HUDEP-2 (cell line): ENCODE data around the gene VASN.
"Not testable (repeated sequence)": the region's sequence is repeated elsewhere in the genome, so short reads cannot be mapped to it uniquely, and the experiment has no call there.

Experiments used
- DNase-seq, 76 experiments: peaks; one replicate each; lab custom pipeline; 2025; ENCODE audit not compliant: unreplicated experiment in 76 of 76; lab: John Stamatoyannopoulos, UW

The VASN gene

DNA sequence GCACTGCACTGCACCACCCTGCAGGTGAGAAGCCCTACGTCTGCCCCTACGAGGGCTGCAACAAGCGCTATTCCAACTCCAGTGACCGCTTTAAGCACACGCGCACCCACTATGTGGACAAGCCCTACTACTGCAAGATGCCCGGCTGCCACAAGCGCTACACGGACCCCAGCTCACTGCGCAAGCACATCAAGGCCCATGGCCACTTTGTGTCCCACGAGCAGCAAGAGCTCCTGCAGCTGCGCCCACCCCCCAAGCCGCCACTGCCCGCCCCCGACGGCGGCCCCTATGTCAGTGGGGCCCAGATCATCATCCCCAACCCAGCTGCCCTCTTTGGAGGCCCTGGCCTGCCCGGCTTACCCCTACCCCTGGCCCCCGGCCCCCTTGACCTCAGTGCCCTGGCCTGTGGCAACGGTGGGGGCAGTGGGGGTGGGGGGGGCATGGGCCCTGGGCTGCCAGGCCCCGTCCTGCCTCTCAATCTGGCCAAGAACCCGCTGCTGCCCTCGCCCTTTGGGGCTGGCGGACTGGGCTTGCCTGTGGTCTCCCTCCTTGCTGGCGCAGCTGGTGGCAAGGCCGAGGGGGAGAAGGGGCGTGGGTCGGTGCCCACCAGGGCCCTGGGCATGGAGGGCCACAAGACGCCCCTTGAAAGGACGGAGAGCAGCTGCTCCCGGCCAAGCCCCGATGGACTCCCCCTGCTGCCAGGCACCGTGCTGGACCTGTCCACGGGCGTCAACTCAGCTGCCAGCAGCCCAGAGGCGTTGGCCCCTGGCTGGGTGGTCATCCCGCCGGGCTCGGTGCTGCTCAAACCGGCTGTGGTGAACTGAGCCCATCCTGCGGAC lies 34.7 kb upstream of the VASN start:
- DNase-seq: no peak

DNA sequence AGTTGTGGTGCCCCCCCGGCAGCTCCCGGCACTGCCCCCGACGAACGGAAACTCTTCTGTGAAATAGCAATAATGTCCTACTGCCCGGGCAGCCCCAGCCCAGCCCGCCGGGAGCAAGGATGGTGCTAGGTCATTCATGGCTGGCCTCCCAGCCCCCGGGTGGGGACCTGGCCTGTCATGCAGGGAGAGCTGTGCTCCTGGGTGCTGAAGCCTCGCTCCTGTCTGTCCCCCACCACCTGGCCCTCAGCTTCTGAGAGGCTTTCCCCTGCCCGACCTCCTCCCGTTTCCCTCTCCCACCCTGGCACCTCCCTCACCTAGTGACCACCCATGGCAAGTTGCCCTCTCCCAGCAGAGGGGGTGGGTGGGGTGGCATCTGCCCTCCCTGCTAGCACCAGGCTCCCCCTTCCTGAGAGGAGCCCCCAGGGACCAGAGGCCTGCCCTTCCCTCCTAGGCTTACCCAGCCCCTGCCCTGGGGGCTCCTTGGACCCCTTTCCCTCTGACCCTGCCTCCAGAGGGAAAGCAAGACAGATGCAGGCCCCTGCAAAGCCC lies 34.0 kb upstream of the VASN start:
- no peak for DNase-seq

DNA sequence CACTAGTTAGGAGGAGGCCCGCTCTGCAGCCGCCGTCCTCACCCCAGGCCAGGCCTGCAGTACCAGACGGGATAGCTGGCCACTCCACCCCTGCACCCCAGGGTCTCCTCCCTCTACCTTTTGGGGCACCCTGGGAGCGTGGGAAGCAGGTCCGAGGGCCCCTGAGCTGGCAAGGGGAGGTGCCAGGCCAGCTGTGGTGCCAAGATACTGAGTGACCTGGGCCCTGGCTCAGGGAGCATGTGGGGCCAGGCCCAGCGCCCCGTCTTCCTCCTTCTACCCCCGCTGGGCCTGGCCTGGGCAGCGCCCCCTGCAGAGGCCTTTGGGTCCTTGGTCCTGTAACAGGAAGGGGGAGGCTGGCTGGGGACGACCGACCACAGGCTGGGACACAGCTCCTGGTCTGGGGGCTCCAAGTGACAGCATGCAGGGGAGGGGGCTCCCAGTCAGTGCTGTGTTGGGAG lies 33.5 kb upstream of the VASN start:
- no peak for DNase-seq

DNA sequence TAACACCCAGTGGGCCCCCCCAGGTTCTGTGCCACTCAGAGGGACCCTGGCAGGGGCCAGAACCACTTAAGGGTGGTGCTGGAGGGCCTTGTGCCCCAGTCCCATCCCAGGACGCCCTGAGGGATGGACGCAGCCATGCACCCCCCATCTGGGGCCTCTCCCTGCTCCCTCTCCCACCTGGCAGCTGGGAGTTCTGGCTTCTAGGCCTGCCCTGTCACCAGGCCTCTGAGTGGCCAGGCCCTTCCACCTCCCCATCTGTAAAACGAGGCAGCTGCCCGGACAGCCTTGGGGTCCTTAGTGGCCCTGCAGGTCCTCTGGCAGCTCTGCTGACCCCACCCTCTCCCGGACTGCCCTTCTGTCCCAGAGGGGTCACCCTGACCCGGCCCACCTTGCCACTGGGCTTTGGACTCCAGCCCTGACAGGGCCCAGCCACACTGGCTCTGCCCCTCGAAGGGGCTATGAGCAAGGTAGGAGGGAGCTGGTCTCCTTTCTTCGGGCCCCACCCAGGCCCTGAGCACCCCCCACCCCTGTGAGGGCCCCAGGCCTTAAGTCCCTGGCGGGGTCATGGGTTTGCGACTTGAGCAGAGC lies 32.8 kb upstream of the VASN start:
- no peak for DNase-seq

DNA sequence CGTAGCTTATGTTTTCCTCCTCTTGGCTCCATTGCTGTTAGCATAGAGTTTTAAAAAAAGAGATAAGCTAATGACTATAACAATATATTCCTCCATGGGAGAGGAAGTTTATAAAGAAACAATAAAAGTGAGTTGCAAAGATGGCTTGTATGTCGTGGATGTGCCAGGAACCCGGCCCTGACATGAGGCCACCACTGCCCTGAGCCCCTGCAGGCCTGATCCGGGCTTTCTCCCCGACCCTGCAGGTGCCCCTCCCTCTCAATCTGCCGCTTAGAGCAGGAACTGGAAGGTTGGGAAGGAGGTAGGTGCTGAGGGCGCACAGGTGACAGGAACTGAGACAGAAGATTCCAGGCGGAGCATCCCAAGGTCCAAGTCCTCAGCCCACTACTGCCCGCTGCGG lies 32.2 kb upstream of the VASN start:
- DNase-seq: no peak

DNA sequence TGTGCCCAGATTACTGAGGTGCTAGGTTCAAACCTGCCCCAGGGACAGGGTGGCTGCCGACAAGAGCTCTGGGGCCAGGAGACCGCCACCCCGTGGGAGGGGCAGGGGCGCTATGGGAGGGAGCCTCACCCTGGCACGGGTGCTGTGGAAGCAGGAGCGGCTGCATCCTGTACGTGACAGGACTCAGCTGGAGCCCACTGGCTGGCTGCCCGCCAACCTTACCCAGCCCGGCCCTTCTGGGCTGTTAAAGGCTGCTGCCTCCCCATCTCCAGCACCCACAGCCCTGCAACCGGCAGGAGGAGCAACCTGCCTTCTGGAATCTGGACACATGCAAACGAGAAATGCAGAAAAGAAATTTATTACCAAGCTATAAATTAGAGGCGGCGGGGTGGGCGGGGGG lies 31.7 kb upstream of the VASN start:
- DNase-seq: peak in 7 of 76 experiments; percentile 6 to 15 (median 10)

DNA sequence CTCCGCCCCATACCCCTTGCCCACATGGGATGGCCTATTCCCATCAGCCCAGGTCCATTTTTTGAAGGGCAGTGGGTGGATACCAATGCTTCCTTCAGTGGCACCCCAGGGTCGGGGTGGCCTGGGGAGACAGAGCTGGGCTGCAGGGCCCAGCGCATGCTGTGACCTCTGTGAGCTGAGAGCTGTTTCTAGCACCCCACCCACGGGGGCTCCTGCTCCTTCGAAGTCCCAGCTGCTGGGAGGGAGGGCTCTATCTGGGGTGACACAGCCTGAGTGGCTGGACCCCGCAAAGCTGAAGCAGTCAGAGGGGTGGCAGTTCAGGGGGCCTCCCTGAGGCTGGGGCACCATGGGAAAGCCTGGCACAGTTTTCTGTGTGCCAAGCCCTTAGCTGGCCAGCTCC lies 31.2 kb upstream of the VASN start:
- no peak for DNase-seq

DNA sequence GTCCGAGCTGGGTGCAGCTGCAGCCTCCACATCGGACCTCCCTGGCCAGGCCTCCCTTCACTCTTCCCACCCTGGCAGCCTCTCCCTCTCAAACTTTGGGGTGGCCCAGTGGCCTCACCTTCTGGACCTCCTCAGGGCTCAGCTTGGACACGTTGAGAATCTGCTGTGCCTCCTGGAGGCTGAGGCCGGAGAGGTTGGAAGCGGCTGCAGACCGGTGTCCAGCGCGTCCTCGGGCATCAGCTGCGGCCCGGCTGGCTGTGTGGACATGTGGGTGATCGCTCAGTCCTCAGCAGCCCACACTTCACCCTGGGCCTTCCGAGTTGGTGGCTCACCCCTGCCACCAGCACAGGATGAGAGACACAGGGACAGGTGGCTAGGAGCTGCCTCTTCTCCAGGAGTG lies 30.4 kb upstream of the VASN start:
- no peak for DNase-seq

DNA sequence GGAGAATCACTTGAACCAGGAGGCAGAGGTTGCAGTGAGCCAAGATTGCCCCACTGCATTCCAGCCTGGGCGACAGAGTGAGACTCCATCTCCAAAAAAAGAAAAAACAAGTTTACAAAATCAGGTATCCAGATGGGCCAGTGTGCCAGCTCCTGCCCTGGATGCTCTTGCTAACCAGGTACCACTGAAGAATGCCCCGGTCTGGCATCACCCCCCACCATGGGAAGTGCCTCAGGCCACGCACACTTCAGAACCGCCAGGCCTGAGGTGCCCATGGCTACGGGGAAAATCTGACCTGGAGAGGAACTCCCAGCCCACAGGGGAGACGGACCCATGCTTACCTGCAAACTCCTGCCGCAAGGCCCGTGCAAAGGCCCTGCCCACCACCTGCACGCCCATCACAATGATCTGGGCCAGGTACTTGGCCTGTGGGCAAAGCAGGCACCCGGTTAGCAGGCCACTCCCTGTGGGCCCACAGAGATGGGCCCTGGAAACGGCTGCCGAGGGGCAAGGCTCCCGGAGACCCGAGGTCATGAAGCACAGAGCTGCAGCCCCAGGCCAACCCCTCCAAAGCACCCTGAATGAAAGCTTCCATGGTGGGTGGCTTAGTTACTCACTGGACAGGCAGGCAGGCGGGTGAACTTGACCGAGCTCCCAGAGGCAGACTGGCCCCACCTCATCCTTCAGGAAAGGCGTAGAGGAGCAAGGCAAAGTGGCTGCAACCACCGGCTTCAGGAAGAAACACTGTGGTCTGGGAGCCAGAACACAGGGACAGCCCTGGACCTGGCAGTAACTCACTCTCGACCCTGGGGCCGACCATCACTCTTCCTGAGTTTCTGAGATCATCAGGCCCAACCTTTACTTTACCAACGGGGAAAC lies 28.5 kb upstream of the VASN start:
- DNase-seq: no peak

DNA sequence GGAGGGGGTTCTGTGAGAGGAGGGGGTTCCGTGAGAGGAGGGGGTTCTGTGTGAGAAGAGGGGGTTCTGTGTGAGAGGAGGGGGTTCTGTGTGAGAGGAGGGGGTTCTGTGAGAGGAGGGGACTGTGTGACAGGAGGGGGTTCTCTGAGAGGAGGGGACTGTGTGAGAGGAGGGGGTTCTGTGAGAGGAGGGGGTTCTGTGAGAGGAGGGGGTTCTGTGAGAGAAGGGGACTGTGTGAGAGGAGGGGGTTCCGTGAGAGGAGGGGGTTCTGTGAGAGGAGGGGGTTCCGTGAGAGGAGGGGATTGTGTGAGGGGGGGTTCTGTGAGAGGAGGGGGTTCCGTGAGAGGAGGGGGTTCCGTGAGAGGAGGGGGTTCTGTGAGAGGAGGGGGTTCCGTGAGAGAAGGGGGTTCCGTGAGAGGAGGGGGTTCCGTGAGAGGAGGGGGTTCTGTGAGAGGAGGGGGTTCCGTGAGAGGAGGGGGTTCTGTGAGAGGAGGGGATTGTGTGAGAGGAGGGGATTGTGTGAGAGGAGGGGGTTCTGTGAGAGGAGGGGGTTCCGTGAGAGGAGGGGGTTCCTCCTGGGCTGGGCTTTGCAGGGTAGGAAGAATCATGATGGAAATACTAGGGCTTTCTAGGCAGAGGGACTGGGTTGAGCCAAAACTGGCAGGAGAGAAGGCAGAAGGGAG lies 27.2 kb upstream of the VASN start:
- not testable (repeated sequence) for DNase-seq

DNA sequence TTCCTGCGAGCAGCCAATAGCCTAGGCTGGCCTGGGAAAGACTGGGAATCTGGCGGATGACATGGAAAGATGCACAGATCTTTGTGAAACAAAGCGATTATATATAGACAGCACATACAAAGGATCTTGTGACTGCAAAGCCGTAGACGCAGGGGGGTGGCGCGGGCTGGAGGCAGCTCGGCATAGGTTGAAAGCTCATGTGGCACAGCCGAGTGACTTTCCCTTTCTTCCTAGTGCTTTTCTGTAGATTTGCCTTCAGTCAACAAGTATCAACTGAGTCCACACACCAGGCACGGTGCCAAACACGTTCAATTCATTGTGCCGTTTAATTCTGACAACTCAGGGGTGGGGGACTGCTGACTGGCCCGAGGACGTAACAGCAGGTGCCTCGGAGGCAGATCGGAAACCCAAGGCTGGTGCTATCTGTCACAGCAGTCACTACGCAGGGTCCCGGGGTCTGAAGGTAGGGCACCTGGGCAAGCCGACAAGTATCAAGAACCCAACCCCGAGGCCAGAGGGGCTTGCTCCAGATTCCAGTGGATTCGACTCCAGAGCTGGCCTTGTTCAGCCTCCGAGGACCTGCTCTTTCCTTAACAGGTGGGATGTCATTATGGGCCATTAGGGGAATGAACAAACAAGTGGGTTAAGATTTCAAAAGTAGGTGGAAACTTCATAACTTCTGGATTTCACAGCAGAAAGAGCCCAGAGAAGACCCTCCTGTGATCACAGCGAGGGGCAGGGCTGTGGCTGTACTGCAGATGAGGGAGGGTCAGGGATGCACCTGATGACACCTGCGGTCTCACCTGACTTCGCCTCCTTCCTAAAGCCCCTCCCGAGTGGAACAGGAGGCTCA lies 26.4 kb upstream of the VASN start:
- no peak for DNase-seq

DNA sequence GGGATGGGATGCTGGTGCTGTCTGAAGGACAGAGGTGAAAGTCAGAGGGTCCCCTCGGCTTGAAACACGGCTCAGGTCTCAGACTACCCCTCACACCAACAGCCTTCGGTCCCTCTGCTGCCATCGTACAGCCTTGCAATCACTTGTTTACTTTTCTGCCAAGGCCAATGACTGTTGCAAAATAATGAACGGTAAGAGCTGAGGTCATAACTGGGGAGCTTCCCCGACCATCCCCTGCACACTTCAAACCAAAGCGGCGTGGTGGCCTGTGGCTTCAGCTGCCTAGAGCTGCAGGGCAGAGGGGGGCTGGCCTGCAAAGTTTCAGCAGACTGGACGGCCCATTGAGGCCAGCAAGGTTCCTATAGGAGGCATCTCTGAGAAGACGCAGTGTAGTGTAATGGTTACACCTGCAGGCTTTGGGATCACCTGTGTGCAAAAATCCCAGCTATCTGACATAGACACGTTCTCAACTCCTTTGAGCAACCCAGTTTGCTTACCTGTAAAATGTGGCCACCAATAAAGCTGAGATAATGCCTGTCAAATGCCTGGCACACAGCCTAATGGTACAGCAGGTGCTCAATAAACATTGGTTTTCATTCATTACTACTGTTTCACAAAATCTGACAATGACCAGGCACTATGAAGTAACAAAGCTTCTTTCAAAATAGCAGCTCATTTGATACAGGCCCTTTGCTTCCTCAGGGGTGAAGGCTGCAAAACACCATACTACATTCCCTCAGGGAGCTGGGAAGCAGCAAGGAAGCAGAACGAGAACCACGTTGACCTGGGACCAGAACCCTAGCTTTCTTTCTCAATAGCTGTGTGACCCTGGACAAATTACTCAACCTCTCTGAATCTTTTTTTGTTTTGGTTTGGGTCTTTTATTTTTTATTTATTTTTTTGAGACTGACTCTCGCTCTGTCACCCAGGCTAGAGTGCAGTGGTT lies 25.5 kb upstream of the VASN start:
- no peak for DNase-seq

DNA sequence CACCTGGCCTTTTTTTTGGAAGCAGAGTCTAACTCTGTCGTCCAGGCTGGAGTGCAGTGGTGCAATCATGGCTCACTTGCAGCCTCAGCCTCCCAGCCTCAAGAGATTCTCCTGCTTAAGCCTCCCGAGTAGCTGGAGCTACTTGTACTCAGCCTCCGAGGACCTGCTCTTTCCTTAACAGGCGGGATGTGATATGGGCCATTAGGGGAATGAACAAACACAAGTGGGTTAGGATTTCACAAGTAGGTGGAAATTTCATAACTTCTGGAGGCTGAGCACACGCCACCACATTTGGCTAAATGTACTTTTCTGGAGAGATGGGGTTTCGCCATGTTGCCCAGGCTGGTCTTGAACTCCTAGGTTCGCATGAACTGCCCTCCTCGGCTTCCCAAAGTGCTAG lies 24.6 kb upstream of the VASN start:
- DNase-seq: no peak

DNA sequence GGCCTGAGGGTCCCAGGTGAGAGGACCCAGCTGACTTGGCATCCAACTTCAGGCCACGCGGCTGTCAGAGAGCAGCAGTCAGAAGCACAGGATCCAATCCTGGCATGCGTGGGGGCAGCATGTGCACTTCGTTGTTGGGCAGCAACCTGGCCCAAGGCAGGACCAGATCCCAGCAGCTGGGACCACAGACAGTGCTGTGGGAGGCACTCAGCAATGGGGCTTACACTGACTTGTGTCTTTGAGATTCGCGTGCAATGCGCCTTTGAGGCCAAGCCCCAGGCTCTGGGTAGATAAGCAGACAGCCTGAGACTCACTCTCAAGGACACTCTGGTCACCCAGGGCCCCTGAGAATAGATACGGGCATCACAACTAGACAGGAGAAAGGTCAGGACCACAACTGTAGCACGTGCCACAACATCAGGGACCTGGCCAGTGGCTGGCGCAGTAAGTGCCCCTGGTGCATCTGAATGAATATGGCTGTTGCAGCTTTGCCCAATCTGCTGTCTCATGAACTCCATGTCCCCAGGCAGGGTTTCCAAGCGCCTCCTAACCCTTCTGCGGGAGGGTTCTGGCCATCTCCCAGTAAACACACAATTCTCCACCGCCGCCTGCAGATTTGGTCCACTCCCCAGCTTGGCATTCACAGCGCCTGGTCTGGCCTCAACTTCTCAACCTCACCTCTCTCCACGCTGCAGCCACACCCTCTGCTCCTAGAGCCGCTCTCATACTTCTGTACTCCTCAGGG lies 23.7 kb upstream of the VASN start:
- peak in 72 of 76 experiments; percentile 46 to 92 (median 72) for DNase-seq

DNA sequence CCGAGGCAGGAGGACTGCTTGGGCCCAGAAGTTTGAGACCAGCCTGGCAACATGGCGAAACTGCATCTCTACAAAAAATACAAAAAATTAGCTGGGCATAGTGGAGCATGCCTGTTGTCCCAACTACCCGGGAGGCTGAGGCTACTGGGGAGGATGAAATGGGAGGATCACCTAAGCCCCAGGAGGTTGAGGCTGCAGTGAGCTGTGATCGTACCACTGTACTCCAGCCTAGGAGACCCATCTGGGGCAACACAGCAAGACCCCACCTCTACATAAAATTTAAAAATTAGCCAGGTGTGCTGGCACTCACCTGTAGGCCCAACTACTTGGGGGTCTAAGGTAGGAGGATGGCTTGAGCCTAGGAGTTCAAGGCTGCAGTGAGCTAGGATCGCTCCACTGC lies 22.3 kb upstream of the VASN start:
- no peak for DNase-seq

DNA sequence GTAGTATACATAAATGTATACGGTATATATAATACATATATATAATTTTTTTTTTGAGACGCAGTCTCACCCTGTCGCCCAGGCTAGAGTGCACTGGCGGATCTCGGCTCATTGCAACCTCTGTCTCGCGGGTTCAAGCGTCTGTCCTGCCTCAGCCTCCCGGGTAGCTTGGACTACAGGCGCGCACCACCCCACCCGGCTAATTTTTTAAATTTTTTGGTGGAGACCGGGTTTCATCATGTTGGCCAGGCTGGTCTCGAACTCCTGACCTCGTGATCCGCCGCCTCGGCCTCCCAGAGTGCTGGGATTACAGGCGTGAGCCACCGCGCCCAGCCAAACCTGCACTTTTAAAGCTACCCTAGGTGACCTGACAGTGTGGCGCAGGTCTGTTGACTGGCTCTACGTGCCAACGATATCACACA lies 21.3 kb upstream of the VASN start:
- DNase-seq: peak in 4 of 76 experiments; percentile 22 to 45 (median 28)

DNA sequence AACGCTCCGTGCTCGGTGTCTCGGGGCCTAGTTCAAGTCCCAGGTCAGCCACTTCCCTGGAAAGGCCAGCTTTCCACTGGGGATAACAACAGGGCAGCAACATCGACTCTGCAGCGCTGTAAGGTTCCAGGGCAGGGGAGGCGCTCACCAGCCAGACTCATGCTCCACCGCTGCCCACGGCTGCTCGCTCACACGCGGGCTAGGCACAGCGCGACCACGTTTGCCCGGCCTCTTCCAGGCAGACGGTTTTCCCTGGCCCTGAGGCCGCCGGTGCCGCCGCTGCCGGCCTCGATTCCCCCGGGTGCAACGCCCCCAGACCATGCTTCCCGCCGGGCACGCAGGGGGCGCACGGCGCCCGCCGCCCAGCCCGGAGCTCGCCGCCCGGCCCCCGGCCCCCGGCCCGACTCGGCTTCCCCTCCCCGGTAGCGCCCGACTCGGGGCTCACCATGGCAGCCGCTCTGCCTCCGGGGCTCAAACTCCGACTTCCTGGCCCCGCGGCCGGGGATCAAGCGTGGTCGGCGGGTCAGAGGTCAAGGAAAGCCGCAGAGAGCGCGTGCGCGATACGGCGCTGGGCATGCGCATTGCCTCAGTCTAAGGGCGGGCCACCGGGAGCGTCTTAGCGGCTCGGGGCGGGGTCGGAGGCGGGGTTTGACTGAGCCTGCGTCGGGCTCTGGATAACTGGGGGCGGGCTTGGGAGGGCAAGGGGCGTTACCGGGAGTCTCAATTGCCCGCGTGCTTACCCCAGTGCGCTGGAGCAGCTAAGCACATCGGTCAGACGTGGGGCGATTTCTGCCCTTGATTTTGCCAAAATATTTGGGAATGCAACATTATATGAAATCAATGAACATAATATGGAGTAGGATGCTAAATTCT lies 20.6 kb upstream of the VASN start, which contains the start of gene PAM16:
Gene PAM16, minus strand, starts transcription at position 535 of the 873 bp plus-strand sequence. Its CDS starts 87 bp downstream, at position 448.
- DNase-seq: peak in 75 of 76 experiments; percentile 26 to 98 (median 94)
